ENCODE results near the gene OPTC.

OPTC gene

GRCh38 chr1:203555511-203556046, 61.6 kb downstream of the OPTC start:
- no peak for TF ChIP-seq CTCF (IDR thresholded peaks at IDR 0.05; ENCODE audit: low read depth, low read length)
- 0 out of 2 replicates have a peak overlapping the region, but pooled peaks have one; percentile 6 for H3K4me3 ChIP-seq (ENCODE audit: low read depth, low read length)

GRCh38 chr1:203556047-203556851, 62.3 kb downstream of the OPTC start:
- 0 out of 2 replicates have a peak overlapping the region, but pooled peaks have one; percentile 10 for H3K4me3 ChIP-seq (ENCODE audit: low read depth, low read length)
- no peak for TF ChIP-seq CTCF (IDR thresholded peaks at IDR 0.05; ENCODE audit: low read depth, low read length)

- H3K4me3 ChIP-seq (ENCODE audit: low read depth, low read length): no peak overlapping the region; the same call in 1 of the 2 replicates
Measured at GRCh38 chr1:203557390-203557789, 63.4 kb downstream of the OPTC start.

DNA sequence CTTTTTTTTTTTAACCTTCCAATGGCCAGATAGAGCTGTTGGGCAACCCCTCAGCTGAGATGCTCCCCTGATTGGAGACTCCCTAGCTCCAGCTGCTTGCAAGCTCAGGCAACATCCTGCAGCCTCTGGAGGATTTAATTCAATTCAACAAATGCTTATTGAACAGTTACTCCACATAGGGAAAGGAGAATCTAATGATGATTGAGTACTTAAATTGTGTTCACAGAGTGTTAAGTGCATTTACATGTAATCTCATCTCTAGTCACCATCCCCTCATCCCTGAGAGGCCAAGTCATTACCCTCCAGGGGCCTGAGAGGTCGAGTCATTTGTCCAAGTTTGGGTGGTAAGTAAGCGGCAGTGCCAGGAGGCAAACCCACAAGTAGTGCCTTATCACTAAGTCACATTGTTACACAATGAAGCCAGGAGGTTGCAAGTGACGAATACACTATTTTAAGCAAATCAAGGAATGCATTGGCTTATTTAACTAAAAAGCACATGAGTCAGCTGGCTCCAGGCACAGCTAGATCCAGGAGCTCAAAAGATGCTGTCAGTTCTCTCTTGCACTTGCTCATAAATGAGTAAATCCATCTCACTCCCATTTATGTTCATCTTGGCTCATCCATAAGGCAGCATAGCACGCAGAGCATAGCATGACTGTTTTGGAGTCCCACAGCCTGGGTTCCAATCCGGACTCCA, 64.3 kb downstream of the OPTC start:
- no peak for TF ChIP-seq CTCF (IDR thresholded peaks at IDR 0.05; ENCODE audit: low read depth, low read length)
- H3K4me3 ChIP-seq (ENCODE audit: low read depth, low read length): no peak overlapping the region; the same call in 1 of the 2 replicates

More at GRCh38 chr1:203557390-203557789, 63.4 kb downstream of the OPTC start:
- TF ChIP-seq CTCF (IDR thresholded peaks at IDR 0.05; ENCODE audit: low read depth, low read length): no peak
